ENCODE results near the gene KMT2E. TPM values are rescaled to one million over a fixed set of nuclear protein-coding genes. Genes with fewer than 3 reads are reported as not detected.
"Not testable (repeated sequence)": the region's sequence is repeated elsewhere in the genome, so short reads cannot be mapped to it uniquely, and the experiment has no call there.

Gene KMT2E
- total RNA-seq, 2 experiments from 2014 or later: 50.1 to 72.8 TPM

- Histone ChIP-seq H3K4me3 (ENCODE audit: low read depth, low read length, poor library complexity, severe bottlenecking) (no peak overlapping the region), H3K4me1 (ENCODE audit: insufficient read depth, low read length, poor library complexity, severe bottlenecking) (peaks cover 57% of the 10 kb centered on the region), H3K4me2 (ENCODE audit: low read length) (peak overlapping the region; percentile 59), H3K9me2 (ENCODE audit: insufficient read depth, low read length) (no peaks in the 10 kb centered on the region), H3K36me3 (ENCODE audit: insufficient read depth, low read length) (peaks cover 27% of the 10 kb centered on the region), H3K27ac (ENCODE audit: low read depth, low read length, poor library complexity, severe bottlenecking) (no peak overlapping the region), H3K9me3 (ENCODE audit: low read length) (no peaks in the 10 kb centered on the region), H2AFZ (ENCODE audit: low read length) (no peak overlapping the region), H4K20me1 (ENCODE audit: insufficient read depth, low read length) (peaks cover 49% of the 10 kb centered on the region), H3K79me2 (ENCODE audit: insufficient read depth, low read depth, low read length) (peaks cover 100% of the 10 kb centered on the region)
- intact Hi-C loops (cut with micrococcal nuclease; ENCODE audit: unreplicated experiment): no loop called here
- peak; percentile 31 for DNase-seq (ENCODE audit: low spot score)
- ChIA-PET CTCF (ENCODE audit: unreplicated experiment) (interaction anchor here (0.7 to 1.8 kb wide), 2 partner anchors 13 to 45 kb away, joined by 4 read pairs; no protein-coding TSS in a partner anchor), POLR2A (interaction anchor here (0.6 to 4.7 kb wide), 13 partner anchors 8 to 123 kb away, joined by 3 to 49 read pairs (median 3); no protein-coding TSS in a partner anchor)
- BruUV-seq (replicated peaks): no TSS peak
- TF ChIP-seq EZH2phosphoT487 (IDR thresholded peaks at IDR 0.05; ENCODE audit: borderline replicate concordance, low read depth, low read length): no peak
- TF ChIP-seq, protein P1, sequence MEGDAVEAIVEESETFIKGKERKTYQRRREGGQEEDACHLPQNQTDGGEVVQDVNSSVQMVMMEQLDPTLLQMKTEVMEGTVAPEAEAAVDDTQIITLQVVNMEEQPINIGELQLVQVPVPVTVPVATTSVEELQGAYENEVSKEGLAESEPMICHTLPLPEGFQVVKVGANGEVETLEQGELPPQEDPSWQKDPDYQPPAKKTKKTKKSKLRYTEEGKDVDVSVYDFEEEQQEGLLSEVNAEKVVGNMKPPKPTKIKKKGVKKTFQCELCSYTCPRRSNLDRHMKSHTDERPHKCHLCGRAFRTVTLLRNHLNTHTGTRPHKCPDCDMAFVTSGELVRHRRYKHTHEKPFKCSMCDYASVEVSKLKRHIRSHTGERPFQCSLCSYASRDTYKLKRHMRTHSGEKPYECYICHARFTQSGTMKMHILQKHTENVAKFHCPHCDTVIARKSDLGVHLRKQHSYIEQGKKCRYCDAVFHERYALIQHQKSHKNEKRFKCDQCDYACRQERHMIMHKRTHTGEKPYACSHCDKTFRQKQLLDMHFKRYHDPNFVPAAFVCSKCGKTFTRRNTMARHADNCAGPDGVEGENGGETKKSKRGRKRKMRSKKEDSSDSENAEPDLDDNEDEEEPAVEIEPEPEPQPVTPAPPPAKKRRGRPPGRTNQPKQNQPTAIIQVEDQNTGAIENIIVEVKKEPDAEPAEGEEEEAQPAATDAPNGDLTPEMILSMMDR (conservative IDR thresholded peaks at IDR 0.05; ENCODE audit: low read length): no peak
Observed at GRCh38 chr7:105028004-105028403, 14.0 kb downstream of the KMT2E start.

DNA sequence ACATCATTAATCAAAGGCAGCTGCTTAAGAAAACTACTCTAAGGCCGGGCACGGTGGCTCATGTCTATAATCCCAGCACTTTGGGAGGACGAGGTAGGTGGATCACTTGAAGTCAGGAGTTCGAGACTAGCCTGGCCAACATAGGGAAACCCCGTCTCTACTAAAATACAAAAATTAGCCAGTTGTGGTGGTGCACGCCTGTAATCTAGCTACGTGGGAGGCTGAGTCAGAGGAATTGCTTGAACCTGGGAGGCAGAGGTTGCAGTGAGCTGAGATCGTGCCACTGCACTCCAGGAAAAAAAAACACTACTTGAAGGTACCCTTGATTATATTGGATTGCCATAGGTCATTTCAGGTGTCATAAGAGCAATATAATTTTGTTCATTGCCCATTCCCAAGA is 14.9 kb downstream of the KMT2E start:
- H2AFZ ChIP-seq (ENCODE audit: low read length); DNase-seq (ENCODE audit: low spot score); H3K9me2 ChIP-seq (ENCODE audit: insufficient read depth, low read length); H3K27ac ChIP-seq (ENCODE audit: low read depth, low read length, poor library complexity, severe bottlenecking); H3K4me3 ChIP-seq (ENCODE audit: low read depth, low read length, poor library complexity, severe bottlenecking); intact Hi-C loops (cut with micrococcal nuclease; ENCODE audit: unreplicated experiment); BruUV-seq (replicated peaks); H3K9me3 ChIP-seq (ENCODE audit: low read length); H3K4me2 ChIP-seq (ENCODE audit: low read length): not testable (repeated sequence)
- peaks cover 57% of the 10 kb centered on the region for H3K4me1 ChIP-seq (ENCODE audit: insufficient read depth, low read length, poor library complexity, severe bottlenecking)
- H3K36me3 ChIP-seq (ENCODE audit: insufficient read depth, low read length): peaks cover 27% of the 10 kb centered on the region
- POLR2A ChIA-PET: interaction anchor here (0.9 to 4.7 kb wide), 7 partner anchors 9 to 50 kb away, joined by 3 to 49 read pairs (median 3); no protein-coding TSS in a partner anchor
- H4K20me1 ChIP-seq (ENCODE audit: insufficient read depth, low read length): peaks cover 45% of the 10 kb centered on the region
- peaks cover 100% of the 10 kb centered on the region for H3K79me2 ChIP-seq (ENCODE audit: insufficient read depth, low read depth, low read length)
- CTCF ChIA-PET (ENCODE audit: unreplicated experiment): interaction anchor here (1.8 kb wide), 1 partner anchor 14 kb away, joined by 4 read pairs; no protein-coding TSS in a partner anchor

DNA sequence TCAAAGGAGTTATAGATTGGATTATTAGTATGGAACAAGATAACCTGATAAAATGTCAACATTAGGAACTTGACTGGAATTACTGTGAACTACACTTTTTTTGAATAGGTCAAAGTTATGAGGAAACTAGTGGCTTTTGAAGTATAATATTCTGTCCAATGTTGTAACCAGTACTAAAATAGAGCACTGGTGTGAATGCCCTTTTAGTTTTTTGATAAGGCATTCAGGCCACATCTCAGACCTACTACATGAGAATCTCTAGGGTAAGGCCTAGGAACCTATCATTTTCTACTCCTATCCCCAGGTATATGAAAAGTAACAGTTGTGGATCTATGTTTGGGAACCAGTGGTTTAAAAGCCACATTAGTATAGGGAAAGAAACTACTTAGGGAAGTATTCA is 16.4 kb downstream of the KMT2E start:
- Histone ChIP-seq H3K9me2 (ENCODE audit: insufficient read depth, low read length) (no peaks in the 10 kb centered on the region), H3K27ac (ENCODE audit: low read depth, low read length, poor library complexity, severe bottlenecking) (no peak overlapping the region), H3K4me3 (ENCODE audit: low read depth, low read length, poor library complexity, severe bottlenecking) (no peak overlapping the region), H3K36me3 (ENCODE audit: insufficient read depth, low read length) (peaks cover 21% of the 10 kb centered on the region), H4K20me1 (ENCODE audit: insufficient read depth, low read length) (peaks cover 37% of the 10 kb centered on the region), H2AFZ (ENCODE audit: low read length) (no peak overlapping the region), H3K4me2 (ENCODE audit: low read length) (no peak overlapping the region), H3K4me1 (ENCODE audit: insufficient read depth, low read length, poor library complexity, severe bottlenecking) (peaks cover 48% of the 10 kb centered on the region), H3K79me2 (ENCODE audit: insufficient read depth, low read depth, low read length) (peaks cover 95% of the 10 kb centered on the region), H3K9me3 (ENCODE audit: low read length) (no peaks in the 10 kb centered on the region)
- ChIA-PET CTCF (ENCODE audit: unreplicated experiment) (no interaction called here), POLR2A (interaction anchor here (4.7 kb wide), 1 partner anchor 14 kb away, joined by 49 read pairs; no protein-coding TSS in a partner anchor)
- BruUV-seq (replicated peaks): no TSS peak
- intact Hi-C loops (cut with micrococcal nuclease; ENCODE audit: unreplicated experiment): no loop called here
- no peak for DNase-seq (ENCODE audit: low spot score)
- no peak for TF ChIP-seq EZH2phosphoT487 (IDR thresholded peaks at IDR 0.05; ENCODE audit: borderline replicate concordance, low read depth, low read length)
- TF ChIP-seq, protein P1 (conservative IDR thresholded peaks at IDR 0.05; ENCODE audit: low read length): no peak
